Measurements from ENCODE around the gene AZIN2.
A peak's percentile ranks its signal among the peaks of the same experiment; 100 is the strongest.
"Not testable (repeated sequence)": the region's sequence is repeated elsewhere in the genome, so short reads cannot be mapped to it uniquely, and the experiment has no call there.

Gene AZIN2

DNA sequence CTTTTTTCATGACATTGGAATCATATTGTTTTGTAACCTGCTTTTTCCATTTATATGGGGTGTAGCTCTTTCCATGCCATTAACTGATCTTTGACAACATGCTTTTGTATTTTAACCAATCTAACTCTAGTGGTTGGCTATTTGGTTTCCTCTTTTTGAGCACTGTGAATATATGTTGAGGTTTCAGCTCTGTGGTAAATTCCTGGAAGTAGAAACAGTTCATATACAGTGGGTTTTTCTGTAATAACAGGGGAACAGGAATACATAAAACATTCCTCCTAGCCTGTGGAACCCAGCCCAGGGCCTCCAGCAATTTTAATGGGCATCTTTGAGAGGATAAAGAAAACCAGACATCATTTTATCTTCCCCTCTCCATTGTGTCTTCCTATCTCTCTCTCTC lies 17.4 kb downstream of the AZIN2 start:
- TF ChIP-seq, protein P1, sequence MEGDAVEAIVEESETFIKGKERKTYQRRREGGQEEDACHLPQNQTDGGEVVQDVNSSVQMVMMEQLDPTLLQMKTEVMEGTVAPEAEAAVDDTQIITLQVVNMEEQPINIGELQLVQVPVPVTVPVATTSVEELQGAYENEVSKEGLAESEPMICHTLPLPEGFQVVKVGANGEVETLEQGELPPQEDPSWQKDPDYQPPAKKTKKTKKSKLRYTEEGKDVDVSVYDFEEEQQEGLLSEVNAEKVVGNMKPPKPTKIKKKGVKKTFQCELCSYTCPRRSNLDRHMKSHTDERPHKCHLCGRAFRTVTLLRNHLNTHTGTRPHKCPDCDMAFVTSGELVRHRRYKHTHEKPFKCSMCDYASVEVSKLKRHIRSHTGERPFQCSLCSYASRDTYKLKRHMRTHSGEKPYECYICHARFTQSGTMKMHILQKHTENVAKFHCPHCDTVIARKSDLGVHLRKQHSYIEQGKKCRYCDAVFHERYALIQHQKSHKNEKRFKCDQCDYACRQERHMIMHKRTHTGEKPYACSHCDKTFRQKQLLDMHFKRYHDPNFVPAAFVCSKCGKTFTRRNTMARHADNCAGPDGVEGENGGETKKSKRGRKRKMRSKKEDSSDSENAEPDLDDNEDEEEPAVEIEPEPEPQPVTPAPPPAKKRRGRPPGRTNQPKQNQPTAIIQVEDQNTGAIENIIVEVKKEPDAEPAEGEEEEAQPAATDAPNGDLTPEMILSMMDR (conservative IDR thresholded peaks at IDR 0.05; ENCODE audit: control insufficient read depth, insufficient read depth, low read depth, low read length) = no peak
- no peak for DNase-seq (ENCODE audit: low read depth)
- H3K4me3 ChIP-seq (ENCODE audit: control insufficient read depth, low read depth, low read length) = no peak overlapping the region

DNA sequence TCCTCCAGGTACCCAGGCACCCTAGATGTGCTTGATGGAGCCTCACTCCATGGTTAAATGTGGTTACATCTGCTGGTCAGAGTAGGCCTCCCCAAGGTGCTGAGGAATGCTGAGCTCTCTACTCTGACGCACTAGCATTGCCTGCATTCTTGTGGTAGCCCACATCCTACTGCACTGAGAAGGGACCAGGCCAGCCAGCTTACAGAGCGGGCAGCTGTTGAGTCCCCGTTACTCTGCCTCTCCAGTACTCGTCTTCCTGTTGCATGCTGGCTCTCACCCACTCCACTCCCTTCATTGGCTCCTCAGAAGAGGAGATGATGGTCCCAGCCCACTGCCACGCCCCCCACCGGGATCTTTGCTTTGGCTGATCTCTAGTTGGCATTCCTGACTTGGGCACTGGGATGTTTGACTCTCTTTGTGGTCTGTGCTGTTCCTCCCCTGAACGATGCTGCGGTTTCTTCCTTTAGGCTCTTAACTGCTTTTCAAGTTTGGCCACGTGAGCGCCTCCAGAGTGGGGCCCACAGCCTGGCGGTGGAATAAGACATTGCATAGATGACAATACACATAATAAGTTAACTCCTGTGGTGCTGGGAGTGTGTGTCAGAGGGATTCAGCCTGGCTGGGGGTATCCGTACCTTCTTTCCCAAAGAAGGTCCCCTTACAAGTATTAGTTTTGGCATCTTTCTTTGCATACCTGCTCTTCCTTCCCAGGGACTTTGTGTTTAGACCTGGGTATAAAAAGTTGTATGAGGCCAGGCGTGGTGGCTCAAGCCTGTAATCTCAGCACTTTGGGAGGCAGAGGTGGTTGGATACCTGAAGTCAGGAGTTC lies 18.6 kb downstream of the AZIN2 start:
- peak; percentile 100 for DNase-seq (ENCODE audit: low read depth)
- TF ChIP-seq, protein P1 (conservative IDR thresholded peaks at IDR 0.05; ENCODE audit: control insufficient read depth, insufficient read depth, low read depth, low read length) = peak; percentile 52
- H3K4me3 ChIP-seq (ENCODE audit: control insufficient read depth, low read depth, low read length) = no peak overlapping the region

DNA sequence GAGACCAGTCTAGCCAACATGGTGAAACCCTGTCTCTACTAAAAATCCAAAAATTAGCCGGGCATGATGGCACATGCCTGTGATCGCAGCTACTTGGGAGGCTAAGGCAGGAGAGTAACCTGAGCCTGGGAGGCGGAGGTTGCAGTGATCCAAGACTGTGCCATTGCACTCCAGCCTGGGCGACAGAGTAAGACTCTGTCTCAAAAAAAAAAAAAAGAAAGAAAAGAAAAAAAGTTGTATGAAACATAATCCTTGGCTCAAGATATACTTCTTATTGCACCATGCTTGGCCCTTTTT lies 19.1 kb downstream of the AZIN2 start:
- not testable (repeated sequence) for DNase-seq (ENCODE audit: low read depth); H3K4me3 ChIP-seq (ENCODE audit: control insufficient read depth, low read depth, low read length)

DNA sequence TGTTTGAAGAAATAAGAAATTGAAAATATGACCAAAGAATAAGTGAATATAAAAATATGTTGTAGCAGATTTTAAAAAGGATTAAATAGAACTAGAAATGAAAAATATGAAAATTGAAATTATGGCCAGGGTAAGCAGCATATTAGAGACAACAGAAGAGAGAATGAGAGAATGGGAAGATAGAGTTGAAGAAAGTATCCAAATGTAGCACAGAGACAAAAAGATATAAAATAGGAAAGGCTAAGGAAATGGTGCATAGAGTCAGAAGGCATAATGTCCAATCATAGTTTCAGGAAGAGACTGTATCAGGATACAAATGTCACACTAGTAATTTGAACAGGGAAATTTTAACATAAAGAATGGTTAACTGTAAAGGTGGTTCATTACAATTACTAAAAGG lies 29.5 kb downstream of the AZIN2 start:
- no peak overlapping the region for H3K4me3 ChIP-seq (ENCODE audit: control insufficient read depth, low read depth, low read length)
- DNase-seq (ENCODE audit: low read depth) = no peak
- TF ChIP-seq, protein P1 (conservative IDR thresholded peaks at IDR 0.05; ENCODE audit: control insufficient read depth, insufficient read depth, low read depth, low read length) = no peak

DNA sequence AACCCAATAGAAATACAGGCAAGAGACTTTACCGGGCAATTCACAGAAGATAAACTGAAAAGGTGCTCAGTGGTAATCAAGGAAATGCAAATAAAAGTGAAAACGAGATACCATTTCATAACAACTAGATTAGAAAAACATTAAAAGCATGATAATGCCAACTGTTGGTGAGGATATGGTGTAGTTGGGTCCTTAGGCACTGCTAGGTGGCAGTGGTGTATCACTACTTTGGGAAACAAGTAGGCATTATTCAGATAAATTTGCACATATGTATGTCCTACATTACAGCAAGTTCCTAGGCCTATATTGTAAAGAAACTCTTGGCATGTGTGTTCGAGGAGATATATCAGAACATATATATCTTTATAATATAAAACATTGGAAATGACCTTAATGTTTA lies 31.0 kb downstream of the AZIN2 start:
- DNase-seq (ENCODE audit: low read depth) = peak; percentile 52
- TF ChIP-seq, protein P1 (conservative IDR thresholded peaks at IDR 0.05; ENCODE audit: control insufficient read depth, insufficient read depth, low read depth, low read length) = peak; percentile 42
- H3K4me3 ChIP-seq (ENCODE audit: control insufficient read depth, low read depth, low read length) = no peak overlapping the region

DNA sequence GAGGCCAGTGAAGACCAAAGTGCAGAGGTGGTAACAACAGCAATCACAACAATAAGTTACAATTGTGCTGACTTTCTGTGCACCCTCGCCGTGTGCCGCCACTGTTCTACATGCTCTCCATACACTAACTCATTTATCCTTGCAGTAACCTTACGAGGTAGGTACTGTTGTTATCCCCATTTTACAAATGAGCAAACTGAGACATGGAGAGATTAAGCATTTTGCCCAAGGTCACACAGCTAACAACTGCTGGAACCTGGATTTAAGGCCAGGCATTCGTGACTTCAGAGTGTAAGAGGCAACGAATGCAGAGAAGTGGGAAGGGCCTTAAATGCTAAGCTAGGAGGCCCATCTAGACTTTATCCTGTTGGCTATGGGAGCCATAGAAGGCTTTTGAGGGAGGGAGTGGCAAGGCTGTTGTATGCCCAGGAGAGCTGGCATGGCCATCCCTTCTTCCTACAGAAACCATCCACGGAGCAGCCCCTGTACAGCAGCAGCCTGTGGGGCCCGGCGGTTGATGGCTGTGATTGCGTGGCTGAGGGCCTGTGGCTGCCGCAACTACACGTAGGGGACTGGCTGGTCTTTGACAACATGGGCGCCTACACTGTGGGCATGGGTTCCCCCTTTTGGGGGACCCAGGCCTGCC lies 36.6 kb downstream of the AZIN2 start:
- TF ChIP-seq, protein P1 (conservative IDR thresholded peaks at IDR 0.05; ENCODE audit: control insufficient read depth, insufficient read depth, low read depth, low read length) = no peak
- H3K4me3 ChIP-seq (ENCODE audit: control insufficient read depth, low read depth, low read length) = no peak overlapping the region

DNA sequence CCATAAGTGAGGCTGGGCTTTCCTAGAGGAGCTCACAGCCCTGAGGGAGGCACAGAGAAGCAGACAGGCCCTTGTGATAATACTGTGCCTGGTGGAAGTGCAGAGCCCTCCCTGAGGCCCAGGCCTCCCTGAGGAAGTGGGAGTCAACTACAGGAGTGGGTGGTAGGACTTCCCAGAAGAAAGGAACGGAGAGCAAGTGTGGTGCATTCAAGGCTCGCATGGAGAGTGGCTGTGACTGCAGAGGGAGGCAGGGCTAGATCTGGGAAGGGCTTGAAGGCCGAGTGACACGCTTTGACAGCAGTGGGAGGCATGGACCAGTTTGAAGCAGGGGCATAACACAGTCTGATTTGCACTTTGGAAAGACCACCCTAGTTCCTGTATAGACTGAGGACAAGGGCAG lies 37.3 kb downstream of the AZIN2 start:
- TF ChIP-seq, protein P1 (conservative IDR thresholded peaks at IDR 0.05; ENCODE audit: control insufficient read depth, insufficient read depth, low read depth, low read length) = no peak
- H3K4me3 ChIP-seq (ENCODE audit: control insufficient read depth, low read depth, low read length) = no peak overlapping the region
- no peak for DNase-seq (ENCODE audit: low read depth)

More for the DNA sequence above, 36.6 kb downstream of the AZIN2 start:
- DNase-seq (ENCODE audit: low read depth) = no peak
